ENCODE results near the gene CCT6A. TPM values are rescaled to one million over a fixed set of nuclear protein-coding genes. Genes with fewer than 3 reads are reported as not detected.
"Not testable (repeated sequence)": the region's sequence is repeated elsewhere in the genome, so short reads cannot be mapped to it uniquely, and the experiment has no call there.

CCT6A gene
- total RNA-seq, 2 experiments from 2014 or later, result 225 to 231 TPM

DNA sequence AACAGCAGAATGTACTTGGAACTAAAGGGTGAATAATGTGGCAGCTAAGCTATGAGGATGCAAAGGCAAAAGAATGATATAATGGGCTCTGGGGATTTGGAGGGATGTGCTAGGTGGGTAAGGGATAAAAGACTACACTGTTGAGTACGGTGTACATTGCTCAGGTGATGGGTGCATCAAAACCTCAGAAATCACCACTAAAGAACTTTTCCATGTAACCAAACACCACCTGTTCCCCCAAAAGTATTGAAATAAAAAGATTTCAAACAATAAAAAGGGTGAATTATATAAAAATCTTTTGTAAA is 56.3 kb downstream of the CCT6A start:
- Mint-ChIP-seq H3K4me3 (peak overlapping the region; percentile 90), H3K27me3 (ENCODE audit: low read depth) (no peaks in the 10 kb centered on the region), H3K27ac (peak overlapping the region; percentile 98), H3K4me1 (ENCODE audit: low read depth) (peaks cover 28% of the 10 kb centered on the region), H3K36me3 (ENCODE audit: low read depth) (peaks cover 28% of the 10 kb centered on the region), H3K9me3 (no peaks in the 10 kb centered on the region)
- CTCF ChIA-PET, result no interaction called here
- intact Hi-C loops (cut with micrococcal nuclease), result loop anchor here (2.0 to 10.0 kb wide), 2 partner anchors 463 to 575 kb away; no protein-coding TSS in a partner anchor
- DNase-seq, result no peak

GRCh38 chr7:56110611-56111010 is 59.0 kb downstream of the CCT6A start:
- Mint-ChIP-seq H3K4me1 (ENCODE audit: low read depth) (peaks cover 16% of the 10 kb centered on the region), H3K9me3 (no peaks in the 10 kb centered on the region), H3K27me3 (ENCODE audit: low read depth) (no peaks in the 10 kb centered on the region), H3K4me3 (no peak overlapping the region), H3K36me3 (ENCODE audit: low read depth) (peaks cover 11% of the 10 kb centered on the region), H3K27ac (no peak overlapping the region)
- CTCF ChIA-PET, result interaction anchor here (0.7 kb wide), 1 partner anchor 27 kb away, joined by 3 read pairs; no protein-coding TSS in a partner anchor
- intact Hi-C loops (cut with micrococcal nuclease), result no loop called here
- DNase-seq, result peak; percentile 37

- intact Hi-C loops (cut with micrococcal nuclease); H3K36me3 Mint-ChIP-seq (ENCODE audit: low read depth); CTCF ChIA-PET; DNase-seq; H3K27me3 Mint-ChIP-seq (ENCODE audit: low read depth); H3K27ac Mint-ChIP-seq; H3K4me3 Mint-ChIP-seq; H3K9me3 Mint-ChIP-seq: not testable (repeated sequence)
- H3K4me1 Mint-ChIP-seq (ENCODE audit: low read depth), result peaks cover 12% of the 10 kb centered on the region
These were observed 60.7 kb downstream of the CCT6A start for GRCh38 chr7:56112244-56112643.

Other genes with a start within 250 kb of the CCT6A start
- gene SEPTIN14, start 189.0 kb upstream of the CCT6A start, total RNA-seq, result not detected
- gene ZNF713, start 164.3 kb upstream of the CCT6A start, total RNA-seq, result 1 to 10 TPM; 1.5 to 2.6 TPM
- 10 to 100 TPM; 17.3 to 18.7 TPM for gene MRPS17, start 99.9 kb upstream of the CCT6A start, total RNA-seq
- 10 to 100 TPM; 57.3 to 57.6 TPM for gene NIPSNAP2, start 87.2 kb upstream of the CCT6A start, total RNA-seq
- 10 to 100 TPM; 15.7 to 18.6 TPM for gene PSPH, start 321 bp upstream of the CCT6A start, total RNA-seq
- gene SUMF2, start 12.5 kb downstream of the CCT6A start, total RNA-seq, result 100 to 1,000 TPM; 143 to 159 TPM
- 1 to 10 TPM; 3.6 to 3.8 TPM for gene PHKG1, start 41.2 kb downstream of the CCT6A start, total RNA-seq
- 100 to 1,000 TPM; 793 TPM for gene CHCHD2, start 54.7 kb downstream of the CCT6A start, total RNA-seq
- not detected for gene NUPR2, start 64.7 kb downstream of the CCT6A start, total RNA-seq